Neural progenitor cell (in vitro differentiated cells): ENCODE results near the gene SMOC2.

Experiments
- CTCF ChIP-seq: fragments of 200-600 bp; sonication (generic); IDR thresholded peaks from 2 replicates; pipeline ENCODE4 v1.5.1; 2017; ENCODE audit warnings: antibody characterized with exemption, mild to moderate bottlenecking
- EZH2 ChIP-seq: fragments of 200-600 bp; sonication (generic); IDR thresholded peaks from 2 replicates; pipeline ENCODE4 v1.6.1; 2017; ENCODE audit warnings: antibody characterized with exemption, mild to moderate bottlenecking, moderate library complexity

GRCh38 chr6:168708526-168708925 is 267.5 kb downstream of the SMOC2 start:
- TF ChIP-seq CTCF (no peak), EZH2 (no peak)
